Stimulated activated naive B cell treated with anti-CD40 and anti-IgM and Interleukin-4, amounts not matched to agents 10 μg/mL and 1 μg/mL and 100 μg/mL, for 72 hours (primary cell): ENCODE results near the gene SLC17A2.
A peak's percentile ranks its signal among the peaks of the same experiment; 100 is the strongest.

Experiments
- ATAC-seq, 2 donors: fragments of 150-1000 bp; cut with Tn5 transposase; replicated peaks; 2 replicates each; pipeline ENCODE4 v1.10.0; 2021; ENCODE audit warnings: moderate library complexity in 1 of 2
- DNase-seq: peaks from one replicate; pipeline ENCODE4 v3.0.0; 2021
- H3K27ac Mint-ChIP-seq: one replicate; pipeline ENCODE4 v1.8.0; 2022; ENCODE audit warnings: mild to moderate bottlenecking, mixed read lengths
- H3K27me3 Mint-ChIP-seq, 2 donors: one replicate each; pipeline ENCODE4 v1.8.0; 2022; ENCODE audit warnings: mixed read lengths in 2 of 2
- H3K36me3 Mint-ChIP-seq, 2 donors: one replicate each; pipeline ENCODE4 v1.8.0; 2022; ENCODE audit warnings: mixed read lengths in 2 of 2, mild to moderate bottlenecking in 1 of 2
- H3K4me1 Mint-ChIP-seq, 2 donors: one replicate each; pipeline ENCODE4 v1.8.0; 2022; ENCODE audit warnings: mixed read lengths in 2 of 2, mild to moderate bottlenecking in 1 of 2
- H3K4me3 Mint-ChIP-seq, 2 donors: one replicate each; pipeline ENCODE4 v1.8.0; 2022; ENCODE audit warnings: mild to moderate bottlenecking in 2 of 2, mixed read lengths in 2 of 2, moderate library complexity in 1 of 2
- H3K9me3 Mint-ChIP-seq, 2 donors: one replicate each; pipeline ENCODE4 v1.8.0; 2022; ENCODE audit warnings: mixed read lengths in 2 of 2, mild to moderate bottlenecking in 1 of 2

Gene SLC17A2

DNA sequence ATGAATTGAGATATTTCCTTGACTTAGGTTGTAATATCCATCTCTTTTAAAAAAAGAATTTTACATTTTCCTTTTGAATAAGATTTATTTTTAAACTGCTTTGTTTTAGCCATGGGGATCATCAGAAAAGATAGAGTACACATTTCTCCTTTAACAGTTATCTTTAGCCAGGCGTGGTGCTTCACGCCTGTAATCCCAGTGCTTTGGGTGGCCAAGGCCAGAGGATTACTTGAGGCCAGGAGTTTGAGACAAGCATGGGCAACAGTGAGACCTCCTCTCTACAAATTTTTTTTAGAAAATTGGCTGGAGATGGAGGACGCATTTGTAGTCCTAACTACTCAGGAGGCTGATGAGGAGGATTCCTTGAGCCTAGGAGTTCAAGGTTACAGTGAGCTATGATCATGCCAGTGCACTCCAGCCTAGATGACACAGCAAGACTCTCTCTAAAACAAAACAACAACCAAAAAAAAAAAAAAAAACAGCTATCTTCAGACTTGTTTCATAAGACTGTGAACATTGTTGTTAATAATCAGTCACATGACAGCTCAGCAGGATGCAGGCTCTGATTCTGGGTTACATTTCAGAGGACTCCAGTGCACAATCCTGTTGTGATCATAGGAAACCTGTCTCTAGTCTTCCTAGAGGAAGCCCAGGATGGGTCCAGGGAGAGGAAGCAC, 54.4 kb downstream of the SLC17A2 start:
- H3K27ac Mint-ChIP-seq: no peak overlapping the region
- no peaks in the 10 kb centered on the region for H3K36me3 Mint-ChIP-seq
- H3K4me1 Mint-ChIP-seq: peaks cover 3 to 9% of the 10 kb centered on the region in 2 donors
- H3K4me3 Mint-ChIP-seq: no peak overlapping the region
- ATAC-seq (no peak), DNase-seq (no peak)
- H3K9me3 Mint-ChIP-seq: no peaks in the 10 kb centered on the region
- H3K27me3 Mint-ChIP-seq: peaks cover 0 to 8% of the 10 kb centered on the region in 2 donors

DNA sequence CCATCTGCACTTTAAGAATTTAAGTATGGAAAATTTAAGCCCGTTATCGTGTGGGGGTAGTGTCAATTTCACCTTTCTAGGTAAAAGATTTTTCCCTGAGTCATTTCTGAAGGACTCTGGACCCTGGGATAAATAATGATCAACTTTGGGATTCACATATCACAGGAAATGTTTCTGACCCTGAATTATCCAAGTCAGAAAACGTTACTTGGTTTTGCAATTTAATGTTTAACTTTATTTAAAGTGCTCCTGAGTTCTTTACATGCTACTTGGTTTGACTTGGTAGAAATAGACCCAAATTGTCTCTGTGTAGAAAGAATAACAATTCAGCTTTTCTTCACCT, 55.0 kb downstream of the SLC17A2 start:
- H3K36me3 Mint-ChIP-seq: no peaks in the 10 kb centered on the region
- H3K4me1 Mint-ChIP-seq: peaks cover 3 to 9% of the 10 kb centered on the region in 2 donors
- H3K27ac Mint-ChIP-seq: no peak overlapping the region
- no peak overlapping the region for H3K4me3 Mint-ChIP-seq
- no peak for ATAC-seq
- H3K9me3 Mint-ChIP-seq: no peaks in the 10 kb centered on the region
- H3K27me3 Mint-ChIP-seq: peaks cover 0 to 8% of the 10 kb centered on the region in 2 donors
- no peak for DNase-seq

DNA sequence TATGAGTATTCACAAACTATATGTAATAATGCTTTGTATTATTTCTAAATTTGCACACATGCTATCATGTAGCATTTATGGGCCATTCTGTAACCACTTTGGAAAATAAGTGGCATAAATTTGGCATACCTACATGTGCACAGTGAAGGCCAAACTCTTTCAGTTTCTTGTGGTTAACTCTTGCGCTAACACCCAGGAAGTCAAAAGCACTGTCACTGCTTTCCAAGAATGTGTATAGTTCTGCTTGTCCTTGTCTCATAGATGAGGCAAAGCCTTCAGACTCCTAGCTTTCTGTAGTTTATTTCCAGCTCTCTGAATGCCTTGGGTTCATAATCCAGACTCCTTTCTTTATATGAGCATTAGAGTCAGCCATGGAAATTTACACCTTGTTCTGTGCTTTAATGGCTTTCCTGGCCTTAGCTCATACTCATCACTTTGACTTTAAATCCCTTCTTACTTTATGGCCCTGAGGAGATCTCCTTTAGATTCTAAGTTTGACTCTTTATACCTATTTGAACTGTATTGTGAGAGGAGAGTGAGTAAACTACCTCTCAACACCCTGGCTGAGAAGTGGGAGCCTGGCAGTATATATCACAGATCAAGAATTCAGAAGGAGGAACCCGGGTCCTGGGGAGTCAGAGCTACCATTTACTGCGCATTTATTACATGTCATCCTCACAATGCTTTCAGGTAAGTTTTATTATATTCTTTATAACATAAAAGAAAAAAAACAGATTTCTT, 55.5 kb downstream of the SLC17A2 start:
- H3K4me1 Mint-ChIP-seq: peaks cover 3 to 9% of the 10 kb centered on the region in 2 donors
- no peak overlapping the region for H3K4me3 Mint-ChIP-seq
- H3K36me3 Mint-ChIP-seq: no peaks in the 10 kb centered on the region
- H3K27ac Mint-ChIP-seq: no peak overlapping the region
- H3K9me3 Mint-ChIP-seq: no peaks in the 10 kb centered on the region
- peaks cover 0 to 8% of the 10 kb centered on the region in 2 donors for H3K27me3 Mint-ChIP-seq
- ATAC-seq: no peak
- no peak for DNase-seq

DNA sequence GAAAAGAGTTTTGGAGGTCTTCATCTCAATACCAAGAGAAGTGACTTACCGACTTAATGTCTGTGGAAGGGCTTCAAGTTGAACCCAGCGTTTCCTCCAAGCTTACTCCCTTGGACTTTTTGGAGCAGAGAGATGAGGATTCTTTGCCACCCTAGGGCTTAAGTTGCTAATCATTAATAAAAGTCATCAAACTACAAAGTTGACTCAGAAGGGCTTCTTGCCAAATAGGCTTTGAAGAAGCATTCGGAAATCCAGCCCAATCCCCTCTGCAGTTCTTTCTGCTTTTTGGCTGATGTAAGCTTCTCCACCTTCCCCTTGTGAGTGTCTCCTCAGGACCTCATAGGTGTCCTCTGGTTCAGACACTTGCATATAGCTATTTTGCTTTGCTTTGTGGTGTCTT, 56.4 kb downstream of the SLC17A2 start, which contains the start of gene SLC17A3:
Gene SLC17A3 (minus strand): TSS at position 126 of the 400 bp plus-strand sequence. CDS start 5,856 bp downstream, outside the sequence.
- H3K4me3 Mint-ChIP-seq: no peak within 1 kb of the TSS

DNA sequence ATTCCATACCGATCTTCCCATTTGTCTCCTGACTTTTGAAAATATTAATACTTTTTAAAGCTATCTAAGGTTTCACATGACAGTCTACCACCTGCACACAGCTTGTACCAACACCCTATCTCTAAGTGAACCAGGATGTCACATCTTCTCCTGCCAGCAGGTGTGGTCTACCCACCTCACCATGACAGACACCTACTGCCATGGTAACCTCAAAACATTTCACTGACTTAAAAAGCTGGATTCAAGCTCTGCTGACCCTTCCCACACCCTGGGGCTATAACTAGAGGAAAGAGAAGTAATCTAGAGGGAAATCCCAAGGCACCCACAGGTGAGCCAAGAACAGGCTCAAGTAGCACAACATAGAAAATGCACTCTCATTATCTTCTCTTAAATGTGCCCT, 57.7 kb downstream of the SLC17A2 start:
- H3K27ac Mint-ChIP-seq: peak overlapping the region; percentile 33

More for the DNA sequence above, 56.4 kb downstream of the SLC17A2 start, which contains the start of gene SLC17A3:
- DNase-seq (no peak), ATAC-seq (no peak)
- Mint-ChIP-seq H3K4me1 (peaks cover 3 to 9% of the 10 kb centered on the region in 2 donors), H3K27ac (no peak within 1 kb of the TSS), H3K9me3 (no peaks in the 10 kb centered on the region), H3K27me3 (peaks cover 0 to 8% of the 10 kb centered on the region in 2 donors), H3K36me3 (no peaks in the 10 kb centered on the region)

DNA sequence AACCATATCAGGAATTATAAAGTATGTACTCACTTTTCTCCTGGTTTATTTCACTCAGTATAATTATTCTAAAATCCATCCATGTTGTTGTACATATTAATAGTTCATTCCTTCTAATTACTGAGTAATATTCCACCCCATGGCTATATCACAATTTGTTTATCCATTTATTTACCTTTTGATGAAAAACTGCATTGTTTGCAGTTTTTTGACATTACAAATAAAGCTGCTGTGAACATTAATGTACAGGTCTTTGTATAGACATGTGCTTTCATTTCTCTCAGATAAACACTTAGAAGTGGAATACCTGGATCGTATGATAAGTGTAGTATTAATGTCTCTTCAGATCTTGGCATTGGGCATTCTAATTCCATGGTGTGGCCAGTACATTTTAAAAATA, 60.7 kb downstream of the SLC17A2 start:
- H3K9me3 Mint-ChIP-seq: no peaks in the 10 kb centered on the region
- no peak overlapping the region for H3K4me3 Mint-ChIP-seq
- no peaks in the 10 kb centered on the region for H3K36me3 Mint-ChIP-seq
- DNase-seq: no peak
- peaks cover 3 to 9% of the 10 kb centered on the region in 2 donors for H3K4me1 Mint-ChIP-seq
- no peak for ATAC-seq
- H3K27ac Mint-ChIP-seq: no peak overlapping the region
- peaks cover under 1 to 5% of the 10 kb centered on the region in 2 donors for H3K27me3 Mint-ChIP-seq

More for the DNA sequence above, 57.7 kb downstream of the SLC17A2 start:
- no peaks in the 10 kb centered on the region for H3K27me3 Mint-ChIP-seq
- H3K36me3 Mint-ChIP-seq: no peaks in the 10 kb centered on the region
- no peak overlapping the region for H3K4me3 Mint-ChIP-seq
- ATAC-seq (no peak), DNase-seq (no peak)
- H3K9me3 Mint-ChIP-seq: no peaks in the 10 kb centered on the region
- peaks cover 3 to 9% of the 10 kb centered on the region in 2 donors for H3K4me1 Mint-ChIP-seq

DNA sequence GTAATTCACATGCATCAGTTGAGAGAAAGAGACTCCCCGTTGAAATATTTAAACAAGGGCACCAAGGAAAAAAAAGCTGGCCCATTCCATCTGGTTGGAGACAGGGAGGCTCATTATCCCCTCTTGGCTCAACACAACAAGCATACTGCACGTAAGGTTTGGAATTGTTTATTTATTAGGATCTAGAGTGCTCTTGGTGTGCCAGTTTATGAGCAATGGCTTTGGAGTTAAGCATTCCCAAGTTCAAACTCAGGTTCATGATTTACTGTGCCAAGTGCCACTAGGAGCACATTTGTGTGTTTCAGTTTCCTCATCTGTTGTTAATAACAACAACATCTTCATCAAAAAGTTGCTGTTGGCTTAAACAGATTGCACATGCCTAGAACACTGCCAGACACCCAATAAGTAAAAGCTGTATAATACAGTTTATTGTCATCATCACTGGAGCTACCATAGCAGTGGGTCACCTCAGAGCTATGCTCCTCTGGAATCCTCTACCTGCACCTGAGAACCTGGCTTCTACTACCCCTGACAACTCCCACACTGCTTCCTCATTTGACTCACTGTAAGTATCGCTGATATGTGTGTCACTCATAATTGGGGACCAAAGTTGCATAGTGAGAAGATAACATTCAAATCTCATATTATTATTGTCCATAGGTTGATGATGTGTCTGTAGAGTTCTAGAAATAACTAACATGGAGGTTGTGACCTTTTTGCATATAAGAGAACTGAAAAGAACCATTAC, 61.9 kb downstream of the SLC17A2 start:
- Mint-ChIP-seq H3K4me1 (peaks cover 3 to 9% of the 10 kb centered on the region in 2 donors), H3K4me3 (no peak overlapping the region), H3K9me3 (no peaks in the 10 kb centered on the region), H3K27me3 (peaks cover 13 to 18% of the 10 kb centered on the region in 2 donors), H3K27ac (no peak overlapping the region), H3K36me3 (no peaks in the 10 kb centered on the region)
- peak; percentile 33 to 45 for ATAC-seq
- DNase-seq: no peak

DNA sequence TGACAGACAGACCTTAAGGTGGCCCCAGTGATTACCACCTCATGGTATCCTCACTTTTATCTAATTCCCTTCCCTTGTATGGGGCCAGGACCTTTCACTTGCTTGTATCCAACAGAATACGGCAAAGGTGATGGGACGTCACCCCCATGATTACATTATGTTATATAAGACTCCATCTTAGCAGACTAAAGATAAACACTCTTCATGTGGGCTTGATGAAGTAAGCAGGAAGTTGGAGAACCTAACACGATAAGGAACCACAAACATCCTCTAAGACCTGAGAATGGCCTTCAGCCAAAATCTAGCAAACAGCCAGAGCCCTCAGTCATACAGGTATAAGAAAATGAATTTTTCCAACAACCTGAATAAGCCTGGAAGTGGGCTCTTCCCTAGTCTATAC, 64.5 kb downstream of the SLC17A2 start:
- H3K36me3 Mint-ChIP-seq: no peaks in the 10 kb centered on the region
- DNase-seq (no peak), ATAC-seq (no peak)
- H3K27ac Mint-ChIP-seq: no peak overlapping the region
- H3K4me1 Mint-ChIP-seq: no peaks in the 10 kb centered on the region
- H3K9me3 Mint-ChIP-seq: no peaks in the 10 kb centered on the region
- no peak overlapping the region for H3K4me3 Mint-ChIP-seq
- H3K27me3 Mint-ChIP-seq: peaks cover 17 to 25% of the 10 kb centered on the region in 2 donors

DNA sequence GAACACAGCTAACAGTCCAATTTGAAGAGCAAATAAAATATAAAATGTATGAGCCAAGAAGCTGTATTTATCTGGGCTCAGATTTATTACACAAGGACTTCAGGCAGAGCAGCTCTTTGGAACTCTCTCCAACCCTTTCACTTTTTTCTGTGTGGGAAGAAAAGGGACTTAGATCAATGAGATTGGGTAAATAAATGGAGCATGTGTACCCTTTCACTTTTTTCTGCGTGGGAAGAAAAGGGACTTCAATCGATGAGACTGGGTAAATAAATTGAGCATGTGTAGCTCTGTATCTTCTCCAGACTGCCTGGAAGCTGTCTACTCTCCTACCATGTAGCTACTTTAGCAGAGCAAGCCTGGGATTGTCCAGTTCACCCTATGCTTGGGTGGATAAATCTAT, 67.1 kb downstream of the SLC17A2 start:
- Mint-ChIP-seq H3K27me3 (peaks cover 20 to 29% of the 10 kb centered on the region in 2 donors), H3K27ac (no peak overlapping the region), H3K4me3 (no peak overlapping the region), H3K4me1 (no peaks in the 10 kb centered on the region), H3K36me3 (no peaks in the 10 kb centered on the region), H3K9me3 (no peaks in the 10 kb centered on the region)
- DNase-seq: no peak
- no peak for ATAC-seq
